ENCODE measurements around the gene GABRG3.

DNA sequence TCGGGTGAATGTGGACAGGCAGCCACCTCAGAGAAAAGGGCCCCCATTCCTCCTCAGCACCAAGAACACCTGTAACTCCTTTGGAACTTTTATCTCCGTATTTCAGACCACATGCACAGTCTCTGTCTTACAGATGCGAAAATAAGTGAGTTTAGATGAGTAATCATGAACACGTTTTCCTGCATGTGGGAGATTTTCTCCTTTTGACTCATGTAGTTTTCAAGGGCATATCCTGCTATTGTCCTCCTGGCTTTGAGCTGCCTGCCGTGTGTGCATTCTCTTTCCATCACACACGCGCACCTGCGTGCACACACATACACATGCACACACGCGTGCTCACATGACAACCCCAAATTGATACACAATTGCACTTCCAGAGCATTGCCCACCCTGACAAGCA, 239.2 kb downstream of the GABRG3 start:
- TF ChIP-seq, protein P1, sequence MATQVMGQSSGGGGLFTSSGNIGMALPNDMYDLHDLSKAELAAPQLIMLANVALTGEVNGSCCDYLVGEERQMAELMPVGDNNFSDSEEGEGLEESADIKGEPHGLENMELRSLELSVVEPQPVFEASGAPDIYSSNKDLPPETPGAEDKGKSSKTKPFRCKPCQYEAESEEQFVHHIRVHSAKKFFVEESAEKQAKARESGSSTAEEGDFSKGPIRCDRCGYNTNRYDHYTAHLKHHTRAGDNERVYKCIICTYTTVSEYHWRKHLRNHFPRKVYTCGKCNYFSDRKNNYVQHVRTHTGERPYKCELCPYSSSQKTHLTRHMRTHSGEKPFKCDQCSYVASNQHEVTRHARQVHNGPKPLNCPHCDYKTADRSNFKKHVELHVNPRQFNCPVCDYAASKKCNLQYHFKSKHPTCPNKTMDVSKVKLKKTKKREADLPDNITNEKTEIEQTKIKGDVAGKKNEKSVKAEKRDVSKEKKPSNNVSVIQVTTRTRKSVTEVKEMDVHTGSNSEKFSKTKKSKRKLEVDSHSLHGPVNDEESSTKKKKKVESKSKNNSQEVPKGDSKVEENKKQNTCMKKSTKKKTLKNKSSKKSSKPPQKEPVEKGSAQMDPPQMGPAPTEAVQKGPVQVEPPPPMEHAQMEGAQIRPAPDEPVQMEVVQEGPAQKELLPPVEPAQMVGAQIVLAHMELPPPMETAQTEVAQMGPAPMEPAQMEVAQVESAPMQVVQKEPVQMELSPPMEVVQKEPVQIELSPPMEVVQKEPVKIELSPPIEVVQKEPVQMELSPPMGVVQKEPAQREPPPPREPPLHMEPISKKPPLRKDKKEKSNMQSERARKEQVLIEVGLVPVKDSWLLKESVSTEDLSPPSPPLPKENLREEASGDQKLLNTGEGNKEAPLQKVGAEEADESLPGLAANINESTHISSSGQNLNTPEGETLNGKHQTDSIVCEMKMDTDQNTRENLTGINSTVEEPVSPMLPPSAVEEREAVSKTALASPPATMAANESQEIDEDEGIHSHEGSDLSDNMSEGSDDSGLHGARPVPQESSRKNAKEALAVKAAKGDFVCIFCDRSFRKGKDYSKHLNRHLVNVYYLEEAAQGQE (IDR thresholded peaks at IDR 0.05; ENCODE audit: insufficient read depth in 1 of 2, low read depth in 2 of 2, low read length in 2 of 2) = no peak
- TF ChIP-seq TAF1 (IDR thresholded peaks at IDR 0.05; ENCODE audit: borderline replicate concordance, insufficient read depth, low read length) (no peak), POLR2AphosphoS5 (IDR thresholded peaks at IDR 0.05; ENCODE audit: low read depth, low read length) (no peak), FOXP2 (optimal IDR thresholded peaks at IDR 0.05; ENCODE audit: borderline replicate concordance, extremely low read depth, extremely low read length, insufficient read depth) (no peak), SIN3A (IDR thresholded peaks at IDR 0.05; ENCODE audit: borderline replicate concordance, insufficient read depth, low read length) (no peak)

Data from PFSK-1 (cell line).